Peyer's patch (tissue), 4 donors: ENCODE results near the gene PRSS33. TPM values are rescaled to one million over a fixed set of nuclear protein-coding genes. Genes with fewer than 3 reads are reported as not detected.

Source experiments
- DNase-seq, 3 donors: peaks; one replicate each; pipeline ENCODE4 v3.0.0-alpha.2; 2017 to 2019
- H3K27ac ChIP-seq, 4 donors: fragments of 200-600 bp; sonication (generic); one replicate each; pipeline ENCODE4 v1.5.1; 2016 to 2019
- H3K27me3 ChIP-seq, 2 donors: fragments of 200-600 bp; sonication (generic); one replicate each; pipeline ENCODE4 v1.5.1; 2019
- H3K36me3 ChIP-seq, 3 donors: fragments of 200-600 bp; sonication (generic); one replicate each; pipeline ENCODE4 v1.5.1; 2016 to 2019
- H3K4me1 ChIP-seq, 4 donors: fragments of 200-600 bp; sonication (generic); one replicate each; pipeline ENCODE4 v1.5.1; 2016 to 2019
- H3K4me3 ChIP-seq, 4 donors: fragments of 200-600 bp; sonication (generic); 1 replicate in 3 of 4; 2 replicates in 1 of 4; pipeline ENCODE4 v1.5.1; 2016 to 2019; ENCODE audit warnings: mild to moderate bottlenecking in 1 of 4
- H3K9me3 ChIP-seq, 4 donors: fragments of 200-600 bp; sonication (generic); one replicate each; pipeline ENCODE4 v1.5.1; 2016 to 2019; ENCODE audit warnings: mild to moderate bottlenecking in 1 of 4
- POLR2A ChIP-seq, 2 donors: fragments of 450-650 bp; IDR thresholded peaks; one replicate each; pipeline ENCODE4 v1.5.1; 2017; ENCODE audit warnings: antibody characterized with exemption in 2 of 2, mild to moderate bottlenecking in 2 of 2, moderate library complexity in 2 of 2
- total RNA-seq, 4 donors: library from RNA; depleted of rRNA; stranded (reverse); fragments of >200 nt; gene quantifications; one replicate each; pipeline ENCODE4 v1.1.0, GENCODE V29; 2016
- TF ChIP-seq, protein P1 (sequence below), 6 experiments: fragments of 450-650 bp in 4 of 6; fragments of 200-600 bp in 2 of 6; sonication (generic) in 1 of 6; IDR thresholded peaks; one replicate each; pipeline ENCODE4 v1.5.1; 2017 to 2019; ENCODE audit warnings: antibody characterized with exemption in 6 of 6, mild to moderate bottlenecking in 3 of 6, moderate library complexity in 1 of 6

Gene PRSS33
- total RNA-seq, 4 donors from 2014 or later, result not detected

DNA sequence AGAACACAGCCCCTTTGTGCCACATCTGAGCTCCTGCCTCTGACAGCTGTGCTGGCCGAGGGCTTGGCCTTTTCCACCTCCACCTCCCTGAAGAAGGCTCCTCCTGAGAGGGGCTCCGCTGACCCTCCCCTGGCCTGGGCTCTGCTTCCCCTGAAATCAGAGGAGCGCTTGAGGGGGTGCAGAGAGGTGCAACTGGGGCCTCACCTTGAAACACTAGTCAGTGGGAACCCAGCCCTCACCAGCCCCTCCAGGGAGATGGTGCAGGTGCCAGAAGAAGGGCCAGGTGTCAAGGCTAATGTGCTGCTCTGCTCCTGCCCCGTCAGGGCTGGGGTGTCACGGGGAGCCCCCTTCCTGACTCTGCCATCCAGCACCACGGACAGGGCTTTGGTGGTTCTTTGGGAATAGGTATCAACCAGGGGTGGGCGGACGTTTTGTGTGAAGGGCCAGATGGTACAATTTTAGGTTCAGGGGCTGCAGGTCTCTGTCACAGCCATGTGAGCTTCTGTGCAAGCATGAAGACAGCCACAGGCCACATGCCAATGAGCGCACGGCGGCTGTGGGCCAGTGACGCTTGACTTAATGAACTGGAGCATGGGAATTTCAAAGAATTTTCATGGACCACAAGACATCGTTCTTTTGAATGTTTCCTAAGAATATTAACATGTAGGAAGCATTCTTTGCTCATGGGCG is 40.6 kb upstream of the PRSS33 start:
- Histone ChIP-seq H3K27ac (no peak overlapping the region), H3K9me3 (no peaks in the 10 kb centered on the region), H3K4me1 (no peaks in the 10 kb centered on the region), H3K36me3 (no peaks in the 10 kb centered on the region), H3K4me3 (no peak overlapping the region), H3K27me3 (no peaks in the 10 kb centered on the region)
- peak in 1 of 3 donors; percentile 40 for DNase-seq
- no peak for TF ChIP-seq POLR2A (IDR thresholded peaks at IDR 0.05)
- TF ChIP-seq, protein P1, sequence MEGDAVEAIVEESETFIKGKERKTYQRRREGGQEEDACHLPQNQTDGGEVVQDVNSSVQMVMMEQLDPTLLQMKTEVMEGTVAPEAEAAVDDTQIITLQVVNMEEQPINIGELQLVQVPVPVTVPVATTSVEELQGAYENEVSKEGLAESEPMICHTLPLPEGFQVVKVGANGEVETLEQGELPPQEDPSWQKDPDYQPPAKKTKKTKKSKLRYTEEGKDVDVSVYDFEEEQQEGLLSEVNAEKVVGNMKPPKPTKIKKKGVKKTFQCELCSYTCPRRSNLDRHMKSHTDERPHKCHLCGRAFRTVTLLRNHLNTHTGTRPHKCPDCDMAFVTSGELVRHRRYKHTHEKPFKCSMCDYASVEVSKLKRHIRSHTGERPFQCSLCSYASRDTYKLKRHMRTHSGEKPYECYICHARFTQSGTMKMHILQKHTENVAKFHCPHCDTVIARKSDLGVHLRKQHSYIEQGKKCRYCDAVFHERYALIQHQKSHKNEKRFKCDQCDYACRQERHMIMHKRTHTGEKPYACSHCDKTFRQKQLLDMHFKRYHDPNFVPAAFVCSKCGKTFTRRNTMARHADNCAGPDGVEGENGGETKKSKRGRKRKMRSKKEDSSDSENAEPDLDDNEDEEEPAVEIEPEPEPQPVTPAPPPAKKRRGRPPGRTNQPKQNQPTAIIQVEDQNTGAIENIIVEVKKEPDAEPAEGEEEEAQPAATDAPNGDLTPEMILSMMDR (IDR thresholded peaks at IDR 0.05), result no peak

GRCh38 chr16:2827374-2827791 is 40.0 kb upstream of the PRSS33 start:
- H3K27me3 ChIP-seq, result no peaks in the 10 kb centered on the region
- no peak overlapping the region for H3K27ac ChIP-seq
- no peaks in the 10 kb centered on the region for H3K4me1 ChIP-seq
- TF ChIP-seq, protein P1 (IDR thresholded peaks at IDR 0.05), result no peak
- H3K9me3 ChIP-seq, result no peaks in the 10 kb centered on the region
- peak in 1 of 3 donors; percentile 45 for DNase-seq
- no peaks in the 10 kb centered on the region for H3K36me3 ChIP-seq
- no peak overlapping the region for H3K4me3 ChIP-seq

DNA sequence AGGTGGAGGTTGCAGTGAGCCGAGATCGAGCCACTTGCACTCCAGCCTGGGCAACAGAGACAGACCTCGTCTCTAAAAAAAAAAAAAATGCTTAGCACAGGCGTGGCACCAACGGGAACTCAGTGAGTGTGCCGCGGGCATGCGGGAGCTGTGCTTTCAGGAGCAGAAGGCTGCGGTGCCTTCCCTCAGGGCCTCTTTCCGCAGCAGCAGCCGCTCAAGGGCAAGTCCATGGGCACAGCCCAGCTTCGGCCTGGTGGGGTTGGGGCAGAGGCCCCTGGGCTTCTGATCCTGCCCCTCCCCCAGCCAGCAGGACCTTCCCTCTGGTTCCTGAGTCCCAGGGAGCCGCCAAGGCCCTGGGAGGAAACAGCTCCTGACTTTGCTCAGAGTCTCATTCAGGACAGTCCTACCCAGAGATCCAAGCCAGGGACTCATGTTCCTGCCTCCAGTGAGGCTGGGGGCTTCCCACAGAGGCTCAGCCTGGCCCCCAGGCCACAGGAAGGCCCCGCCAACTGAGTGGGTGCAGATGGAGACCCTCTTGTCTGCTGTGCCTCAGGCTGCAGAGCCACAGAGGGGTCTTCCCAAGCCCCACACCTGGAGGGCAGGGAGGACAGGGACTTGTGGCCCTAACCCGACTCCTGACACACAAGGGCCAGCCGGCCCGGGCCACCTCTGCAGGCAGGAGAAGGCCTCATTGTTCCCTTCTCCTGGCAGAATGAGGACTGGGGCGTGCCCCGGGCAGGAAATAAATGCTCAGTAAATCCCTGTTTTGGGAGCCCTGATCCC is 39.4 kb upstream of the PRSS33 start:
- Histone ChIP-seq H3K4me1 (no peaks in the 10 kb centered on the region), H3K36me3 (no peaks in the 10 kb centered on the region), H3K4me3 (no peak overlapping the region), H3K27me3 (no peaks in the 10 kb centered on the region), H3K27ac (no peak overlapping the region), H3K9me3 (no peaks in the 10 kb centered on the region)
- DNase-seq, result peak in 1 of 3 donors; percentile 39
- TF ChIP-seq POLR2A (IDR thresholded peaks at IDR 0.05), result no peak
- TF ChIP-seq, protein P1 (IDR thresholded peaks at IDR 0.05), result no peak

DNA sequence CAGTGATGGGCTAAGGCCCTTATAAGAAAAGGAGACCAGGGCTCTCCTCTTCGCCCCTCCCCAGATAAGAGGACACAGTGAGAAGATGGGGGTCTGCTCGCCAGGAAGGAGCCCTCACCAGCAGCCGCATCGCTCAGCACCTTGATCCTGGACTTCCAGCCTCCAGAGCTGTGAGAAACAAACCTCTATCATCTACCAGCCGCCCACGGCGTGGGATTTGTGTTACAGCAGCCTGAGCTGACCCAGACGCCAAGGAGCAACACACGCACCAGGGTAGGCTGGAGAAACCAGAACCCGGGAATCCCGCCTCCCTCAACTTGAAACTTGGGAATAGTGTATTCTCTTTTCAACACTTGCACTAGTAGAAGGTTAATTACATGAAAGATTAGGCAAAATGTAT is 38.5 kb upstream of the PRSS33 start:
- H3K4me3 ChIP-seq, result no peak overlapping the region
- H3K27ac ChIP-seq, result no peak overlapping the region
- DNase-seq, result peak in 1 of 3 donors; percentile 35
- H3K27me3 ChIP-seq, result no peaks in the 10 kb centered on the region
- TF ChIP-seq, protein P1 (IDR thresholded peaks at IDR 0.05), result no peak
- TF ChIP-seq POLR2A (IDR thresholded peaks at IDR 0.05), result no peak
- no peaks in the 10 kb centered on the region for H3K9me3 ChIP-seq
- no peaks in the 10 kb centered on the region for H3K36me3 ChIP-seq
- H3K4me1 ChIP-seq, result no peaks in the 10 kb centered on the region

DNA sequence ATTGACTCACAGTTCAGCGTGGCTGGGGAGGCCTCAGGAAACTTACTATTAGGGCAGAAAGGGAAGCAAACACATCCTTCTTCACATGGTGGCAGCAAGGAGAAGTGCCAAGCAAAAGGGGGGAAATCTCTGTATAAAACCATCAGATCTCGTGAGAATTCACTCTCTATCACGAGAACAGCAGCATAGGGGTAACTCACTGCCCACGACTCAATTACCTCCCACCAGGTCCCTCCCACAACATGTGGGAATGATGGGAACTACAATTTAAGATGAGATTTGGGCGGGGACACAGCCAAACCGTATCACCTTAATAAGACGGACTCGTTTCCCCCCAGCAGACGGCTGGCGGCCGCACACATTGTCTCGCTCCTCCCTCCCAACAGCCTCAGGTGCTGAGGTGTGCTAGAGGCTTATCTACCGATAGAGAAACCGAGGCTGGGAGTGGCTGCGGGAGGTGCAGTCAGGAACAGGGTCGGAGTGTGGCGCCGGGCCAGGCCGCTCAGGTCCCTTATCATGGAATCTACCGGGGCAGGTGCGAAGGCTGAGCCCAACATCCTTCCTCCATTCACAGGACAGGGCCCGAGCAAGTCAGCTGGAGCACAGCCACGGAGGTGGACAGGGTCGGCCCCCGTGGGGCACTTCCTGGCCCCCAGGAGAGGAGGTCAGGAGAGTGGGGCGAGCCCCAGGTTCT is 37.8 kb upstream of the PRSS33 start:
- H3K36me3 ChIP-seq, result no peaks in the 10 kb centered on the region
- H3K4me3 ChIP-seq, result no peak overlapping the region
- TF ChIP-seq POLR2A (IDR thresholded peaks at IDR 0.05), result no peak
- TF ChIP-seq, protein P1 (IDR thresholded peaks at IDR 0.05), result no peak
- peak in 1 of 3 donors; percentile 35 for DNase-seq
- H3K27ac ChIP-seq, result no peak overlapping the region
- no peaks in the 10 kb centered on the region for H3K9me3 ChIP-seq
- no peaks in the 10 kb centered on the region for H3K27me3 ChIP-seq
- no peaks in the 10 kb centered on the region for H3K4me1 ChIP-seq
